Nephron progenitor cell (in vitro differentiated cells): Measurements from ENCODE around the gene CYP27A1.

Experiments
- DNase-seq: peaks from one replicate; pipeline ENCODE4 v3.0.0; 2021
- H3K27ac Mint-ChIP-seq: 2 replicates; pipeline ENCODE4 v1.8.0; 2021; ENCODE audit warnings: mild to moderate bottlenecking, moderate library complexity, mixed read lengths
- H3K27me3 Mint-ChIP-seq: 2 replicates; pipeline ENCODE4 v1.8.0; 2021; ENCODE audit warnings: mild to moderate bottlenecking, low read depth, mixed read lengths; ENCODE audit not compliant: poor library complexity
- H3K36me3 Mint-ChIP-seq: 2 replicates; pipeline ENCODE4 v1.8.0; 2021; ENCODE audit warnings: low read depth, mixed read lengths
- H3K4me1 Mint-ChIP-seq: 2 replicates; pipeline ENCODE4 v1.8.0; 2021; ENCODE audit warnings: mixed read lengths
- H3K4me3 Mint-ChIP-seq: 2 replicates; pipeline ENCODE4 v1.8.0; 2021; ENCODE audit warnings: mild to moderate bottlenecking, moderate library complexity, mixed read lengths
- H3K9me3 Mint-ChIP-seq: 2 replicates; pipeline ENCODE4 v1.8.0; 2021; ENCODE audit warnings: mild to moderate bottlenecking, moderate library complexity, mixed read lengths
- TF ChIP-seq, protein P1 (sequence below): fragments of 200-600 bp; sonication (generic); IDR thresholded peaks from 2 replicates; pipeline ENCODE4 v1.5.0; 2021; ENCODE audit warnings: antibody characterized with exemption

The CYP27A1 gene

DNA sequence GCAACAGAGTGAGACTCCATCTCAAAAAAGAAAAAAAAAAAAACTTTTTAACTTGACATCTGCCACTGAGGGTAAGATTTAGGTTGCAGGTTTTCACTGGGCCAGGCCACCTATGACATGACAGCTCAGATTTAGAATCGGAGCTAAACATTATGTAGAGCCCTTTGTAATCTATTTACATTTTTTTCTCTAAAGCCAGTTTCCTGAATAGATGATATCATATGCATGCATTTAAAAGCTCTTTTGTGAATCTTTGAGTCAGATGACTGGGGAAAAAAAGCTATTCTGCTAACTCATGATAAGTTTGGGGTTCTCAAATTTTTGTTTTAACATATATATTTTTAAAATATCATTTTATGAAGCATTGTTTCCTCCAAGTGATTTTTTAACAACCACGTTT lies 28.3 kb downstream of the CYP27A1 start:
- Mint-ChIP-seq H3K27ac (no peak overlapping the region), H3K4me1 (peaks cover 14% of the 10 kb centered on the region), H3K4me3 (no peak overlapping the region), H3K36me3 (peaks cover 7% of the 10 kb centered on the region), H3K27me3 (peaks cover 4% of the 10 kb centered on the region), H3K9me3 (peaks cover 2% of the 10 kb centered on the region)
- DNase-seq = no peak
- TF ChIP-seq, protein P1, sequence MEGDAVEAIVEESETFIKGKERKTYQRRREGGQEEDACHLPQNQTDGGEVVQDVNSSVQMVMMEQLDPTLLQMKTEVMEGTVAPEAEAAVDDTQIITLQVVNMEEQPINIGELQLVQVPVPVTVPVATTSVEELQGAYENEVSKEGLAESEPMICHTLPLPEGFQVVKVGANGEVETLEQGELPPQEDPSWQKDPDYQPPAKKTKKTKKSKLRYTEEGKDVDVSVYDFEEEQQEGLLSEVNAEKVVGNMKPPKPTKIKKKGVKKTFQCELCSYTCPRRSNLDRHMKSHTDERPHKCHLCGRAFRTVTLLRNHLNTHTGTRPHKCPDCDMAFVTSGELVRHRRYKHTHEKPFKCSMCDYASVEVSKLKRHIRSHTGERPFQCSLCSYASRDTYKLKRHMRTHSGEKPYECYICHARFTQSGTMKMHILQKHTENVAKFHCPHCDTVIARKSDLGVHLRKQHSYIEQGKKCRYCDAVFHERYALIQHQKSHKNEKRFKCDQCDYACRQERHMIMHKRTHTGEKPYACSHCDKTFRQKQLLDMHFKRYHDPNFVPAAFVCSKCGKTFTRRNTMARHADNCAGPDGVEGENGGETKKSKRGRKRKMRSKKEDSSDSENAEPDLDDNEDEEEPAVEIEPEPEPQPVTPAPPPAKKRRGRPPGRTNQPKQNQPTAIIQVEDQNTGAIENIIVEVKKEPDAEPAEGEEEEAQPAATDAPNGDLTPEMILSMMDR = no peak

DNA sequence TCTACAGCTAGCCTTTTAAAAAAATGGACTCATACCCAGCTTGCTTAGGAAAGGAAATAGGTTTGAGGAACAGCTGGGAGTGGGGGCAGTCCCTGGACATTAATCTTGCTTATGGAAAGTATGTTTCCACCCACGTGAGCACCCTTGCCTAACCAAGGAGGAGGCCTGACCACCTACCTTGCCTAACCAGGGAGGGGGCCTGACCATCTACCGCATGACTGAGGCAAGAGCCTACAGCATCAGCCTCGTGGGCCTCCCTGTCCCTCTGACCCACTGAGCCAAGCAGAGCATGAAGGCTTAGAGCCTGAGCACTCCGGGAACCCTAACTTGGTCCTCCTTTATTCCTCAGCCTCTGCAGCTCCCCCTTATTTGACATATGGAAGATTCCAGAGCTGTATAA lies 29.4 kb downstream of the CYP27A1 start:
- Mint-ChIP-seq H3K36me3 (peaks cover 5% of the 10 kb centered on the region), H3K27me3 (peaks cover 5% of the 10 kb centered on the region)
- no peak for DNase-seq

DNA sequence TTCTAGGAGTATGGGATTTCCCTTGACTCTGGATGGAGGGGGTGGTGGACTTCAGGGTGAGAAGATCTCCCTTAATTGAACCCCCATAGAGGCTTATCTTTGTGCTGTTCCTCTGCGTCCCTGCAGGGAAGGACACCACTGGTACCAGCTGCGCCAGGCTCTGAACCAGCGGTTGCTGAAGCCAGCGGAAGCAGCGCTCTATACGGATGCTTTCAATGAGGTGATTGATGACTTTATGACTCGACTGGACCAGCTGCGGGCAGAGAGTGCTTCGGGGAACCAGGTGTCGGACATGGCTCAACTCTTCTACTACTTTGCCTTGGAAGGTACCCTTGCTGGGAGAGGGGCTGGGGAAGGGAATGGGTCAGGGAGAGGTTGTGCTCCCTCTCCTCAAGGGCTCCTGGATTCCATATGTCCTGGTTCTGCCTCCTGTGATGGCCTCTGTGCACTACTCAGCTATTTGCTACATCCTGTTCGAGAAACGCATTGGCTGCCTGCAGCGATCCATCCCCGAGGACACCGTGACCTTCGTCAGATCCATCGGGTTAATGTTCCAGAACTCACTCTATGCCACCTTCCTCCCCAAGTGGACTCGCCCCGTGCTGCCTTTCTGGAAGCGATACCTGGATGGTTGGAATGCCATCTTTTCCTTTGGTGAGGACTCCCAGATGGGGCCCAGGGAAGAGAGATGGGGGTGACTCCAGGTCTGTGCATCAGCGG lies 30.3 kb downstream of the CYP27A1 start:
- Mint-ChIP-seq H3K36me3 (peaks cover 5% of the 10 kb centered on the region), H3K4me1 (peaks cover 7% of the 10 kb centered on the region), H3K27me3 (peaks cover 9% of the 10 kb centered on the region), H3K9me3 (no peaks in the 10 kb centered on the region), H3K27ac (no peak overlapping the region), H3K4me3 (no peak overlapping the region)
- TF ChIP-seq, protein P1 = no peak
- no peak for DNase-seq

More for the DNA sequence above, 29.4 kb downstream of the CYP27A1 start:
- Mint-ChIP-seq H3K4me1 (peaks cover 4% of the 10 kb centered on the region), H3K4me3 (no peak overlapping the region), H3K9me3 (no peaks in the 10 kb centered on the region), H3K27ac (no peak overlapping the region)
- TF ChIP-seq, protein P1 = no peak

DNA sequence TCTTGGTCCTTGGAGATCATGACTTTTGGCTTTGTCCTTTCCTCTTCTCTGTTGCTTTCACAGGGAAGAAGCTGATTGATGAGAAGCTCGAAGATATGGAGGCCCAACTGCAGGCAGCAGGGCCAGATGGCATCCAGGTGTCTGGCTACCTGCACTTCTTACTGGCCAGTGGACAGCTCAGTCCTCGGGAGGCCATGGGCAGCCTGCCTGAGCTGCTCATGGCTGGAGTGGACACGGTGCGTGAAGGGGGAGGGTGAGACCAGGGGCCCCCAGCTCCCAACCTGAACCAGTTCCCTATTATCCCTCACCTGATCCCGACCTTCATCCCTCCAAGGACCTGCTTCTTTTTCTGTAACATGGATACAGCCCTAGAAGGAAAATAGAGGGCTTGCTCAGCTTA lies 30.9 kb downstream of the CYP27A1 start:
- peaks cover 9% of the 10 kb centered on the region for H3K36me3 Mint-ChIP-seq
- H3K27me3 Mint-ChIP-seq = peaks cover 9% of the 10 kb centered on the region
- H3K9me3 Mint-ChIP-seq = no peaks in the 10 kb centered on the region
- TF ChIP-seq, protein P1 = no peak
- peaks cover 7% of the 10 kb centered on the region for H3K4me1 Mint-ChIP-seq
- H3K4me3 Mint-ChIP-seq = no peak overlapping the region
- H3K27ac Mint-ChIP-seq = no peak overlapping the region
- no peak for DNase-seq

DNA sequence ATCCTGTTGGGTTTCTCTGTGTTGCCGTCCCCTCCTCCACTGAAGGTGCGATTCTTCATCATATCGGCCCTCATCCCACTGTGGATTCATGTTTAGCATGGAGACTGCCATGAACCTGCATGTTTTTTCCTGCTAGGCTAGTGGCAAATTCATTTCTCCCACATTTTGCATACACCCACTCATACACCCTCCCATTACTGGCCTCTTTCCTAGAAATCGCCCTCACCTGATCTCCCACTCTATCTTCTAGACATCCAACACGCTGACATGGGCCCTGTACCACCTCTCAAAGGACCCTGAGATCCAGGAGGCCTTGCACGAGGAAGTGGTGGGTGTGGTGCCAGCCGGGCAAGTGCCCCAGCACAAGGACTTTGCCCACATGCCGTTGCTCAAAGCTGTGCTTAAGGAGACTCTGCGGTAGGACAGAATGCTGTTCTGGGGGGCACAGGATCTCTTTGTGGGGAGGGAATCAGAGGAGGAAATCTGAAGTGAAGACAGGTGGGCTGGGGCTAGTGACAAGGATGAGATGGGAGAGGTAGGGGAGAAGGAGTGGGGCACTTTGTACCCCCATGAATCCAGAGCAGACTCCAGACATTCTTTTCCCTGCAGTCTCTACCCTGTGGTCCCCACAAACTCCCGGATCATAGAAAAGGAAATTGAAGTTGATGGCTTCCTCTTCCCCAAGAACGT lies 32.0 kb downstream of the CYP27A1 start:
- Mint-ChIP-seq H3K36me3 (peaks cover 9% of the 10 kb centered on the region), H3K27ac (no peak overlapping the region), H3K27me3 (peaks cover 9% of the 10 kb centered on the region), H3K4me3 (no peak overlapping the region), H3K9me3 (no peaks in the 10 kb centered on the region), H3K4me1 (peaks cover 7% of the 10 kb centered on the region)
- TF ChIP-seq, protein P1 = no peak
- DNase-seq = no peak
